Neural progenitor cell (in vitro differentiated cells): ENCODE data around the gene CRYBB3. TPM values are rescaled to one million over a fixed set of nuclear protein-coding genes. Genes with fewer than 3 reads are reported as not detected.
"Not testable (repeated sequence)": the region's sequence is repeated elsewhere in the genome, so short reads cannot be mapped to it uniquely, and the experiment has no call there.

Source experiments
- DNase-seq: peaks from one replicate; pipeline ENCODE4 v3.0.0-alpha.2; 2016; ENCODE audit warnings: low spot score
- H2AFZ ChIP-seq: fragments of 200-600 bp; sonication (generic); replicated peaks from 2 replicates; pipeline ENCODE4 v1.6.1; 2016; ENCODE audit warnings: antibody characterized with exemption
- H3F3A ChIP-seq: fragments of 200-600 bp; sonication (generic); 2 replicates; pipeline ENCODE4 v1.6.1; 2016; ENCODE audit warnings: antibody characterized with exemption, low read depth
- H3K27ac ChIP-seq: fragments of 200-600 bp; sonication (generic); 2 replicates; pipeline ENCODE4 v1.5.1; 2016; ENCODE audit warnings: mild to moderate bottlenecking
- H3K27me3 ChIP-seq: fragments of 200-600 bp; sonication (generic); 2 replicates; pipeline ENCODE4 v1.6.1; 2016; ENCODE audit warnings: mild to moderate bottlenecking, moderate library complexity
- H3K36me3 ChIP-seq: fragments of 200-600 bp; sonication (generic); 2 replicates; pipeline ENCODE4 v1.5.1; 2016
- H3K4me1 ChIP-seq: fragments of 200-600 bp; sonication (generic); 2 replicates; pipeline ENCODE4 v1.6.1; 2016; ENCODE audit warnings: mixed run types
- H3K4me2 ChIP-seq: fragments of 200-600 bp; sonication (generic); 2 replicates; pipeline ENCODE4 v1.6.1; 2016
- H3K4me3 ChIP-seq: fragments of 200-600 bp; sonication (generic); 2 replicates; pipeline ENCODE4 v1.5.1; 2016
- H3K79me2 ChIP-seq: fragments of 200-600 bp; sonication (generic); 2 replicates; pipeline ENCODE4 v1.6.1; 2016; ENCODE audit warnings: low read depth
- H3K9ac ChIP-seq: fragments of 200-600 bp; sonication (generic); 2 replicates; pipeline ENCODE4 v1.6.1; 2016
- H3K9me3 ChIP-seq: fragments of 200-600 bp; sonication (generic); 2 replicates; pipeline ENCODE4 v1.5.1; 2016; ENCODE audit warnings: low read depth
- H4K20me1 ChIP-seq: fragments of 200-600 bp; sonication (generic); 2 replicates; pipeline ENCODE4 v1.6.1; 2016; ENCODE audit warnings: low read depth
- H3K27ac Mint-ChIP-seq: 3 replicates; pipeline ENCODE4 v1.8.0; 2021; ENCODE audit warnings: mixed read lengths
- H3K27me3 Mint-ChIP-seq: 2 replicates; pipeline ENCODE4 v1.8.0; 2022; ENCODE audit warnings: low read depth, mild to moderate bottlenecking, inconsistent platforms, moderate library complexity, mixed read lengths; ENCODE audit not compliant: insufficient read depth
- H3K36me3 Mint-ChIP-seq: 3 replicates; pipeline ENCODE4 v1.8.0; 2021; ENCODE audit warnings: mixed read lengths
- H3K4me1 Mint-ChIP-seq: 3 replicates; pipeline ENCODE4 v1.8.0; 2021; ENCODE audit warnings: mixed read lengths
- H3K4me3 Mint-ChIP-seq: 3 replicates; pipeline ENCODE4 v1.8.0; 2021; ENCODE audit warnings: mild to moderate bottlenecking, moderate library complexity, mixed read lengths
- H3K9me3 Mint-ChIP-seq: 3 replicates; pipeline ENCODE4 v1.8.0; 2020; ENCODE audit warnings: mixed read lengths
- CTCF ChIP-seq: fragments of 200-600 bp; sonication (generic); IDR thresholded peaks from 2 replicates; pipeline ENCODE4 v1.5.1; 2017; ENCODE audit warnings: antibody characterized with exemption, mild to moderate bottlenecking
- EZH2 ChIP-seq: fragments of 200-600 bp; sonication (generic); IDR thresholded peaks from 2 replicates; pipeline ENCODE4 v1.6.1; 2017; ENCODE audit warnings: antibody characterized with exemption, mild to moderate bottlenecking, moderate library complexity
- EZH2phosphoT487 ChIP-seq: fragments of 200-600 bp; sonication (generic); IDR thresholded peaks from 2 replicates; pipeline ENCODE4 v1.6.1; 2017; ENCODE audit warnings: antibody characterized with exemption
- total RNA-seq: library from RNA; depleted of rRNA; stranded (reverse); fragments of >200 nt; gene quantifications from 2 replicates; pipeline ENCODE4 v1.2.3, GENCODE V29; 2015; ENCODE audit warnings: low replicate concordance

CRYBB3 gene
- total RNA-seq, 1 donor from 2014 or later: not detected

GRCh38 chr22:25178869-25179631 lies 20.6 kb upstream of the CRYBB3 start:
- not testable (repeated sequence) for H3K9me3 ChIP-seq, DNase-seq, H3K36me3 ChIP-seq, H3K4me1 ChIP-seq, H3K27ac ChIP-seq, H2AFZ ChIP-seq, H3K4me3 Mint-ChIP-seq, H3K79me2 ChIP-seq, H3K4me1 Mint-ChIP-seq, H3K27me3 ChIP-seq, H3K4me3 ChIP-seq, H3K27ac Mint-ChIP-seq, H3F3A ChIP-seq, H3K4me2 ChIP-seq, H3K27me3 Mint-ChIP-seq, H3K9ac ChIP-seq, H4K20me1 ChIP-seq, H3K9me3 Mint-ChIP-seq
- H3K36me3 Mint-ChIP-seq: peaks cover 16% of the 10 kb centered on the region

DNA sequence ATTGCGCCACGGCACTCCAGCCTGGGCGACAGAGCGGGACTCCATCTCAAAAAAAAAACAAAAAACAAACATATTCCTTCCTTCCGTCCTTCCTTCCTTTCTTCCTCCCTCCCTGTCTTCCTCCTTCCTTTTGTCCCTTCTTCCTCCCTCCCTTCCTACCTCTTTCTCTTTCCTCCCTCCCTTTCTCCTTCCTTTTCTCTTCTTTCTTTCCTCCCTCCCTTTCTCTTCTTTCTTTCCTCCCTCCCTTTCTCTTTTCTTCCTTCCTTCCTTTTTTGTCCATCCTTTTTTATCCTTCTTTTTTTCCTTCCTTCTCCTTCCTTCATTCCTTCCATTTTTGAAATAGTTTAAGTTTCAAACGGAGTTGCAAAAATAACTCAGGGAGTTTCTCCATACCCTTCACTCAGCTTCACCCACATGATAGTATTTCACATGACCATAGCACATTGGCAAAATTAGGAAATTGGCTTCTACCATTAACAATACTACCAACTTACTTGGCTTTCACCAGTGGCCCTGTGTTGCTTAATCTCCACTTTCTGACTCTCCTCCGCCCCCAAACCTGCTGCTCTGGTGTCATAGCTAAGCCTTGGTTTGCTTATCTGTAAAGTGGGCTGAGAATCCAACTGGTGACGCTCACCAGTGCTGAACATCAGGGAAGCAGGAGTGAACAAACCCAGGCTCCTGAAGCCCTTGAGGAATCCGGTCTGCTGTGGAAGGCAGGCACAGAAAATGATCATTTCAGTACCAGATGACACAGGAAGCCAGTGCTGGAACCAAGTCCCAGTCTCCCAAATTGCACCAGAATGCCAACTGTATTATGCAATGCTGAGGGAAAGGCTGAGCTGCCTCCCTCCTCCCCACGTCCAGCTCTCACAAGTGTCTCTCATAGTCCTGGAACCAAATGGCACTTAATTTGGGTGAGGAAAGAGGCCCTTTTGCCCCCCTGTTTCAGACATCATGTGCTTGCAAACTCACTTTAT lies 17.2 kb upstream of the CRYBB3 start:
- Histone ChIP-seq H3K36me3 (no peaks in the 10 kb centered on the region), H3K4me3 (no peak overlapping the region), H3K9ac (no peak overlapping the region), H3K27me3 (no peaks in the 10 kb centered on the region), H3K4me2 (no peak overlapping the region), H3K4me1 (no peaks in the 10 kb centered on the region), H3K27ac (no peak overlapping the region), H3F3A (no peaks in the 10 kb centered on the region), H3K79me2 (no peaks in the 10 kb centered on the region), H3K9me3 (no peaks in the 10 kb centered on the region), H2AFZ (no peak overlapping the region), H4K20me1 (no peaks in the 10 kb centered on the region)
- H3K27ac Mint-ChIP-seq: no peak overlapping the region
- H3K4me1 Mint-ChIP-seq: no peaks in the 10 kb centered on the region
- no peak overlapping the region for H3K4me3 Mint-ChIP-seq
- peaks cover 21% of the 10 kb centered on the region for H3K36me3 Mint-ChIP-seq
- peaks cover 3% of the 10 kb centered on the region for H3K9me3 Mint-ChIP-seq
- H3K27me3 Mint-ChIP-seq: peaks cover 4% of the 10 kb centered on the region
- TF ChIP-seq EZH2 (no peak), EZH2phosphoT487 (no peak), CTCF (no peak)
- no peak for DNase-seq

GRCh38 chr22:25183949-25184619 lies 15.6 kb upstream of the CRYBB3 start:
- Histone ChIP-seq H2AFZ (no peak overlapping the region), H3K9ac (no peak overlapping the region), H3F3A (no peaks in the 10 kb centered on the region), H3K79me2 (no peaks in the 10 kb centered on the region), H3K36me3 (no peaks in the 10 kb centered on the region), H3K9me3 (no peaks in the 10 kb centered on the region), H3K27ac (no peak overlapping the region), H3K4me3 (no peak overlapping the region), H4K20me1 (no peaks in the 10 kb centered on the region), H3K4me1 (no peaks in the 10 kb centered on the region), H3K27me3 (no peaks in the 10 kb centered on the region), H3K4me2 (no peak overlapping the region)
- H3K36me3 Mint-ChIP-seq: peaks cover 25% of the 10 kb centered on the region
- no peak overlapping the region for H3K4me3 Mint-ChIP-seq
- peak overlapping the region; percentile 87 for H3K27ac Mint-ChIP-seq
- H3K4me1 Mint-ChIP-seq: no peaks in the 10 kb centered on the region
- DNase-seq: no peak
- H3K27me3 Mint-ChIP-seq: peaks cover 4% of the 10 kb centered on the region
- no peak for TF ChIP-seq EZH2
- H3K9me3 Mint-ChIP-seq: peaks cover 3% of the 10 kb centered on the region

- TF ChIP-seq CTCF (no peak), EZH2 (no peak), EZH2phosphoT487 (no peak)
- Histone ChIP-seq H2AFZ (no peak overlapping the region), H3K9me3 (no peaks in the 10 kb centered on the region), H4K20me1 (no peaks in the 10 kb centered on the region), H3K4me2 (no peak overlapping the region), H3F3A (no peaks in the 10 kb centered on the region), H3K79me2 (no peaks in the 10 kb centered on the region), H3K9ac (no peak overlapping the region), H3K4me1 (no peaks in the 10 kb centered on the region), H3K4me3 (no peak overlapping the region), H3K27me3 (no peaks in the 10 kb centered on the region), H3K27ac (no peak overlapping the region), H3K36me3 (no peaks in the 10 kb centered on the region)
- Mint-ChIP-seq H3K4me3 (no peak overlapping the region), H3K27ac (no peak overlapping the region), H3K27me3 (peaks cover 4% of the 10 kb centered on the region), H3K36me3 (peaks cover 27% of the 10 kb centered on the region), H3K9me3 (no peaks in the 10 kb centered on the region), H3K4me1 (no peaks in the 10 kb centered on the region)
- no peak for DNase-seq
Observed at GRCh38 chr22:25186140-25186539, 13.5 kb upstream of the CRYBB3 start.
